ENCODE results near the gene TAX1BP1. TPM values are rescaled to one million over a fixed set of nuclear protein-coding genes. Genes with fewer than 3 reads are reported as not detected.
"Not testable (repeated sequence)": the region's sequence is repeated elsewhere in the genome, so short reads cannot be mapped to it uniquely, and the experiment has no call there.

TAX1BP1 gene
- total RNA-seq, 1 donor from 2014 or later, result 73.1 TPM

- DNase-seq (ENCODE audit: extremely low read depth, low read depth, low spot score), result no peak
Measured at GRCh38 chr7:27840760-27841364, 100.9 kb downstream of the TAX1BP1 start.

- DNase-seq (ENCODE audit: extremely low read depth, low read depth, low spot score), result no peak
Measured at GRCh38 chr7:27842094-27842692, 102.2 kb downstream of the TAX1BP1 start.

- DNase-seq (ENCODE audit: extremely low read depth, low read depth, low spot score), result no peak
Measured at GRCh38 chr7:27842851-27843250, 102.9 kb downstream of the TAX1BP1 start.

GRCh38 chr7:27843584-27844305 lies 103.8 kb downstream of the TAX1BP1 start:
- DNase-seq (ENCODE audit: extremely low read depth, low read depth, low spot score), result no peak

GRCh38 chr7:27846388-27846787 lies 106.4 kb downstream of the TAX1BP1 start:
- no peak for DNase-seq (ENCODE audit: extremely low read depth, low read depth, low spot score)

GRCh38 chr7:27850531-27850930 lies 110.6 kb downstream of the TAX1BP1 start:
- DNase-seq (ENCODE audit: extremely low read depth, low read depth, low spot score), result no peak

- not testable (repeated sequence) for DNase-seq (ENCODE audit: extremely low read depth, low read depth, low spot score)
Measured at GRCh38 chr7:27856703-27857485, 116.9 kb downstream of the TAX1BP1 start.

GRCh38 chr7:27860800-27861199 lies 120.8 kb downstream of the TAX1BP1 start:
- no peak for DNase-seq (ENCODE audit: extremely low read depth, low read depth, low spot score)

GRCh38 chr7:27861747-27862146 lies 121.8 kb downstream of the TAX1BP1 start:
- no peak for DNase-seq (ENCODE audit: extremely low read depth, low read depth, low spot score)

- DNase-seq (ENCODE audit: extremely low read depth, low read depth, low spot score), result no peak
Measured at GRCh38 chr7:27863880-27864279, 123.9 kb downstream of the TAX1BP1 start.

GRCh38 chr7:27866256-27866655 lies 126.3 kb downstream of the TAX1BP1 start:
- DNase-seq (ENCODE audit: extremely low read depth, low read depth, low spot score), result no peak

GRCh38 chr7:27866828-27867672 lies 127.1 kb downstream of the TAX1BP1 start:
- DNase-seq (ENCODE audit: extremely low read depth, low read depth, low spot score), result no peak

- no peak for DNase-seq (ENCODE audit: extremely low read depth, low read depth, low spot score)
Measured at GRCh38 chr7:27868131-27868550, 128.2 kb downstream of the TAX1BP1 start.

GRCh38 chr7:27869056-27869455 lies 129.1 kb downstream of the TAX1BP1 start:
- no peak for DNase-seq (ENCODE audit: extremely low read depth, low read depth, low spot score)

GRCh38 chr7:27870595-27870994 lies 130.6 kb downstream of the TAX1BP1 start:
- no peak for DNase-seq (ENCODE audit: extremely low read depth, low read depth, low spot score)

GRCh38 chr7:27871086-27871485 lies 131.1 kb downstream of the TAX1BP1 start:
- DNase-seq (ENCODE audit: extremely low read depth, low read depth, low spot score), result no peak

- no peak for DNase-seq (ENCODE audit: extremely low read depth, low read depth, low spot score)
Measured at GRCh38 chr7:27871866-27872265, 131.9 kb downstream of the TAX1BP1 start.

- no peak for DNase-seq (ENCODE audit: extremely low read depth, low read depth, low spot score)
Measured at GRCh38 chr7:27872356-27873275, 132.7 kb downstream of the TAX1BP1 start.
